Thyroid gland (tissue), 4 donors: Measurements from ENCODE around the gene IFI16. TPM values are rescaled to one million over a fixed set of nuclear protein-coding genes. Genes with fewer than 3 reads are reported as not detected.

Source experiments
- DNase-seq, 2 donors: peaks; one replicate each; pipeline ENCODE4 v3.0.0-alpha.2; 2019
- H3K27ac ChIP-seq, 3 donors: fragments of 200-600 bp; sonication (generic); 1 replicate in 2 of 3; 2 replicates in 1 of 3; pipeline ENCODE4 v1.5.1; 2016 to 2019; ENCODE audit warnings: mild to moderate bottlenecking in 1 of 3, moderate library complexity in 1 of 3
- H3K27me3 ChIP-seq: fragments of 200-600 bp; sonication (generic); one replicate; pipeline ENCODE4 v1.5.1; 2019
- H3K36me3 ChIP-seq, 2 donors: fragments of 200-600 bp; sonication (generic); one replicate each; pipeline ENCODE4 v1.5.1; 2016 to 2019
- H3K4me1 ChIP-seq, 2 donors: fragments of 200-600 bp; sonication (generic); one replicate each; pipeline ENCODE4 v1.5.1; 2017 to 2019
- H3K4me3 ChIP-seq, 3 donors: fragments of 200-600 bp; sonication (generic); replicated peaks in 1 of 3; 1 replicate in 2 of 3; 2 replicates in 1 of 3; pipeline ENCODE4 v1.5.1; 2016; ENCODE audit warnings: mild to moderate bottlenecking in 1 of 3
- H3K9me3 ChIP-seq: fragments of 200-600 bp; sonication (generic); one replicate; pipeline ENCODE4 v1.5.1; 2017
- CTCF ChIP-seq, 6 experiments: fragments of 200-600 bp in 3 of 6; fragments of 450-650 bp in 3 of 6; sonication (generic) in 3 of 6; IDR thresholded peaks; one replicate each; pipeline ENCODE4 v1.5.1; 2016 to 2019; ENCODE audit warnings: antibody characterized with exemption in 6 of 6, mild to moderate bottlenecking in 2 of 6, inconsistent platforms in 1 of 6, moderate library complexity in 1 of 6
- POLR2A ChIP-seq, 2 donors: fragments of 450-650 bp; IDR thresholded peaks; one replicate each; pipeline ENCODE4 v1.6.1; 2017; ENCODE audit warnings: antibody characterized with exemption in 2 of 2, mild to moderate bottlenecking in 2 of 2, moderate library complexity in 1 of 2
- WGBS, 2 donors: methylation state at CpG; one replicate each; pipeline ENCODE4 v1.1.5; 2017; 5-methylcytosine and 5-hydroxymethylcytosine counted together
- intact Hi-C: fragments of 100-400 bp; cut with DNase I; formaldehyde crosslinking; loops from one replicate; pipeline ENCODE4 v1.15.1; 2023
- total RNA-seq, 4 donors: library from RNA; depleted of rRNA; stranded (reverse); fragments of >200 nt; gene quantifications; one replicate each; pipeline ENCODE4 v1.2.3, GENCODE V29; 2016

Gene IFI16
- total RNA-seq, 4 donors from 2014 or later = 29.8 to 110 (median 49.5) TPM

GRCh38 chr1:159089184-159089791 is 79.6 kb downstream of the IFI16 start:
- H3K36me3 ChIP-seq = no peaks in the 10 kb centered on the region
- no peaks in the 10 kb centered on the region for H3K9me3 ChIP-seq
- no peak overlapping the region for H3K27ac ChIP-seq
- no peaks in the 10 kb centered on the region for H3K4me1 ChIP-seq
- WGBS, 2 donors = 89 to 90% methylated on average over 4 of the region's 4 CpGs
- DNase-seq = no peak
- no peak overlapping the region for H3K4me3 ChIP-seq
- no peaks in the 10 kb centered on the region for H3K27me3 ChIP-seq
- intact Hi-C loops = no loop called here
- TF ChIP-seq CTCF (IDR thresholded peaks at IDR 0.05) (peak in 1 of 6 experiments; percentile 42), POLR2A (IDR thresholded peaks at IDR 0.05) (no peak)

- intact Hi-C loops = no loop called here
These were observed 80.8 kb downstream of the IFI16 start for GRCh38 chr1:159090286-159091179.

GRCh38 chr1:159091180-159091560 is 81.5 kb downstream of the IFI16 start:
- Histone ChIP-seq H3K4me1 (no peaks in the 10 kb centered on the region), H3K9me3 (no peaks in the 10 kb centered on the region), H3K27me3 (no peaks in the 10 kb centered on the region), H3K27ac (no peak overlapping the region), H3K4me3 (no peak overlapping the region), H3K36me3 (no peaks in the 10 kb centered on the region)
- intact Hi-C loops = no loop called here
- WGBS, 2 donors = 84 to 86% methylated on average over 2 of the region's 2 CpGs
- no peak for DNase-seq
- TF ChIP-seq POLR2A (IDR thresholded peaks at IDR 0.05) = no peak
- no peak for TF ChIP-seq CTCF (IDR thresholded peaks at IDR 0.05)

More at GRCh38 chr1:159090286-159091179, 80.8 kb downstream of the IFI16 start:
- no peaks in the 10 kb centered on the region for H3K4me1 ChIP-seq
- DNase-seq = no peak
- H3K27ac ChIP-seq = no peak overlapping the region
- no peaks in the 10 kb centered on the region for H3K36me3 ChIP-seq
- TF ChIP-seq POLR2A (IDR thresholded peaks at IDR 0.05) = no peak
- TF ChIP-seq CTCF (IDR thresholded peaks at IDR 0.05) = no peak
- WGBS, 2 donors = 87% methylated on average over 4 of the region's 4 CpGs
- no peaks in the 10 kb centered on the region for H3K9me3 ChIP-seq
- H3K27me3 ChIP-seq = no peaks in the 10 kb centered on the region
- no peak overlapping the region for H3K4me3 ChIP-seq

- intact Hi-C loops = no loop called here
- no peak overlapping the region for H3K4me3 ChIP-seq
- H3K9me3 ChIP-seq = no peaks in the 10 kb centered on the region
- TF ChIP-seq POLR2A (IDR thresholded peaks at IDR 0.05) (no peak), CTCF (IDR thresholded peaks at IDR 0.05) (no peak)
- no peaks in the 10 kb centered on the region for H3K27me3 ChIP-seq
- H3K36me3 ChIP-seq = no peaks in the 10 kb centered on the region
- H3K4me1 ChIP-seq = no peaks in the 10 kb centered on the region
- no peak for DNase-seq
- no peak overlapping the region for H3K27ac ChIP-seq
- WGBS, 2 donors = 78 to 93% methylated on average over 1 of the region's 1 CpG
These were observed 81.9 kb downstream of the IFI16 start for GRCh38 chr1:159091607-159092031.
